ENCODE measurements around the gene ARRDC3.
A peak's percentile ranks its signal among the peaks of the same experiment; 100 is the strongest.
"Not testable (repeated sequence)": the region's sequence is repeated elsewhere in the genome, so short reads cannot be mapped to it uniquely, and the experiment has no call there.

ARRDC3 gene

GRCh38 chr5:91329283-91329682, 53.8 kb downstream of the ARRDC3 start:
- Histone ChIP-seq H2AFZ (ENCODE audit: low read depth, low read length) (no peak overlapping the region), H2BK5ac (ENCODE audit: low read depth, low read length, poor library complexity, severe bottlenecking) (no peak overlapping the region)
- WGBS, result 88% methylated on average over 1 of the region's 1 CpG

GRCh38 chr5:91328743-91329142, 54.4 kb downstream of the ARRDC3 start:
- Histone ChIP-seq H2BK5ac (ENCODE audit: low read depth, low read length, poor library complexity, severe bottlenecking) (no peak overlapping the region), H2BK15ac (ENCODE audit: low read depth, poor library complexity, severe bottlenecking) (no peak overlapping the region), H2BK120ac (ENCODE audit: low read depth, low read length) (no peak overlapping the region), H4K91ac (ENCODE audit: low read length) (no peak overlapping the region), H3K18ac (ENCODE audit: low read depth in 1 of 2, low read length in 2 of 2) (no peak overlapping the region), H3K4ac (ENCODE audit: low read depth in 1 of 2, low read length in 2 of 2) (no peak overlapping the region), H3K9me3 (ENCODE audit: control insufficient read depth, low read length) (no peaks in the 10 kb centered on the region), H2AFZ (ENCODE audit: low read depth, low read length) (no peak overlapping the region), H3K27ac (ENCODE audit: low read length, poor library complexity, severe bottlenecking) (peak overlapping the region; percentile 13), H3K27me3 (ENCODE audit: control insufficient read depth in 1 of 2, insufficient read depth in 1 of 2, low read length in 2 of 2) (no peaks in the 10 kb centered on the region), H3K36me3 (ENCODE audit: control insufficient read depth in 1 of 2, insufficient read depth in 2 of 2, low read depth in 1 of 2, low read length in 2 of 2) (no peaks in the 10 kb centered on the region), H3K4me1 (ENCODE audit: control insufficient read depth, insufficient read depth, low read depth, low read length) (peaks cover 3% of the 10 kb centered on the region), H3K4me3 (ENCODE audit: insufficient read depth in 1 of 2, low read depth in 1 of 2, low read length in 2 of 2) (no peak overlapping the region), H3K4me2 (ENCODE audit: low read length, poor library complexity, severe bottlenecking) (no peak overlapping the region), H3K79me1 (replicated peaks; ENCODE audit: low read length, poor library complexity, severe bottlenecking) (no peaks in the 10 kb centered on the region), H3K23ac (ENCODE audit: low read length in 2 of 2) (no peak overlapping the region), H2AK5ac (ENCODE audit: low read length, severe bottlenecking) (no peak overlapping the region), H3K9ac (ENCODE audit: low read length) (no peak overlapping the region), H2BK12ac (ENCODE audit: low read length in 2 of 2) (no peak overlapping the region), H3K14ac (ENCODE audit: low read length in 2 of 2) (no peak overlapping the region), H4K8ac (ENCODE audit: low read length) (no peak overlapping the region)
- 7% methylated on average over 3 of the region's 4 CpGs for WGBS
- peak; percentile 63 for DNase-seq

More at GRCh38 chr5:91329283-91329682, 53.8 kb downstream of the ARRDC3 start:
- Histone ChIP-seq H3K23ac (ENCODE audit: low read length in 2 of 2) (no peak overlapping the region), H2AK5ac (ENCODE audit: low read length, severe bottlenecking) (no peak overlapping the region), H3K4me3 (ENCODE audit: insufficient read depth in 1 of 2, low read depth in 1 of 2, low read length in 2 of 2) (no peak overlapping the region), H3K18ac (ENCODE audit: low read depth in 1 of 2, low read length in 2 of 2) (peak overlapping the region in 1 of 2 experiments; percentile 52), H4K91ac (ENCODE audit: low read length) (no peak overlapping the region), H3K4me2 (ENCODE audit: low read length, poor library complexity, severe bottlenecking) (no peak overlapping the region), H4K8ac (ENCODE audit: low read length) (no peak overlapping the region), H3K9me3 (ENCODE audit: control insufficient read depth, low read length) (no peaks in the 10 kb centered on the region), H3K27me3 (ENCODE audit: control insufficient read depth in 1 of 2, insufficient read depth in 1 of 2, low read length in 2 of 2) (no peaks in the 10 kb centered on the region), H3K14ac (ENCODE audit: low read length in 2 of 2) (no peak overlapping the region), H2BK120ac (ENCODE audit: low read depth, low read length) (no peak overlapping the region), H3K9ac (ENCODE audit: low read length) (no peak overlapping the region), H2BK12ac (ENCODE audit: low read length in 2 of 2) (no peak overlapping the region), H3K4ac (ENCODE audit: low read depth in 1 of 2, low read length in 2 of 2) (no peak overlapping the region), H3K27ac (ENCODE audit: low read length, poor library complexity, severe bottlenecking) (no peak overlapping the region), H3K36me3 (ENCODE audit: control insufficient read depth in 1 of 2, insufficient read depth in 2 of 2, low read depth in 1 of 2, low read length in 2 of 2) (no peaks in the 10 kb centered on the region), H3K79me1 (replicated peaks; ENCODE audit: low read length, poor library complexity, severe bottlenecking) (no peaks in the 10 kb centered on the region), H2BK15ac (ENCODE audit: low read depth, poor library complexity, severe bottlenecking) (no peak overlapping the region), H3K4me1 (ENCODE audit: control insufficient read depth, insufficient read depth, low read depth, low read length) (peaks cover 3% of the 10 kb centered on the region)
- DNase-seq, result no peak

GRCh38 chr5:91322981-91323380, 60.1 kb downstream of the ARRDC3 start:
- not testable (repeated sequence) for H3K27ac ChIP-seq (ENCODE audit: low read length, poor library complexity, severe bottlenecking); H3K9me3 ChIP-seq (ENCODE audit: control insufficient read depth, low read length); H2BK120ac ChIP-seq (ENCODE audit: low read depth, low read length); H3K36me3 ChIP-seq (ENCODE audit: control insufficient read depth in 1 of 2, insufficient read depth in 2 of 2, low read depth in 1 of 2, low read length in 2 of 2); H2AFZ ChIP-seq (ENCODE audit: low read depth, low read length); H3K27me3 ChIP-seq (ENCODE audit: control insufficient read depth in 1 of 2, insufficient read depth in 1 of 2, low read length in 2 of 2); H2BK15ac ChIP-seq (ENCODE audit: low read depth, poor library complexity, severe bottlenecking); H2BK12ac ChIP-seq (ENCODE audit: low read length in 2 of 2); H3K4me2 ChIP-seq (ENCODE audit: low read length, poor library complexity, severe bottlenecking); DNase-seq; H3K14ac ChIP-seq (ENCODE audit: low read length in 2 of 2); H4K91ac ChIP-seq (ENCODE audit: low read length); H4K8ac ChIP-seq (ENCODE audit: low read length); H3K9ac ChIP-seq (ENCODE audit: low read length); H3K4me3 ChIP-seq (ENCODE audit: insufficient read depth in 1 of 2, low read depth in 1 of 2, low read length in 2 of 2); H3K79me1 ChIP-seq (replicated peaks; ENCODE audit: low read length, poor library complexity, severe bottlenecking); H3K4me1 ChIP-seq (ENCODE audit: control insufficient read depth, insufficient read depth, low read depth, low read length); H3K23ac ChIP-seq (ENCODE audit: low read length in 2 of 2); H2AK5ac ChIP-seq (ENCODE audit: low read length, severe bottlenecking); H3K4ac ChIP-seq (ENCODE audit: low read depth in 1 of 2, low read length in 2 of 2); H2BK5ac ChIP-seq (ENCODE audit: low read depth, low read length, poor library complexity, severe bottlenecking); H3K18ac ChIP-seq (ENCODE audit: low read depth in 1 of 2, low read length in 2 of 2)
- 100% methylated on average over 2 of the region's 4 CpGs for WGBS

- 92% methylated on average over 2 of the region's 2 CpGs for WGBS
- no peak overlapping the region for H3K14ac ChIP-seq (ENCODE audit: low read length in 2 of 2)
- no peak overlapping the region for H2BK15ac ChIP-seq (ENCODE audit: low read depth, poor library complexity, severe bottlenecking)
- no peak overlapping the region for H2AFZ ChIP-seq (ENCODE audit: low read depth, low read length)
- H3K4me1 ChIP-seq (ENCODE audit: control insufficient read depth, insufficient read depth, low read depth, low read length), result peaks cover 2% of the 10 kb centered on the region
- no peak overlapping the region for H4K8ac ChIP-seq (ENCODE audit: low read length)
- H2BK120ac ChIP-seq (ENCODE audit: low read depth, low read length), result no peak overlapping the region
- H3K4me2 ChIP-seq (ENCODE audit: low read length, poor library complexity, severe bottlenecking), result no peak overlapping the region
- H3K23ac ChIP-seq (ENCODE audit: low read length in 2 of 2), result no peak overlapping the region
- no peak overlapping the region for H4K91ac ChIP-seq (ENCODE audit: low read length)
- H3K36me3 ChIP-seq (ENCODE audit: control insufficient read depth in 1 of 2, insufficient read depth in 2 of 2, low read depth in 1 of 2, low read length in 2 of 2), result no peaks in the 10 kb centered on the region
- H3K4me3 ChIP-seq (ENCODE audit: insufficient read depth in 1 of 2, low read depth in 1 of 2, low read length in 2 of 2), result no peak overlapping the region
- no peak overlapping the region for H3K27ac ChIP-seq (ENCODE audit: low read length, poor library complexity, severe bottlenecking)
- H3K9me3 ChIP-seq (ENCODE audit: control insufficient read depth, low read length), result no peaks in the 10 kb centered on the region
- no peak overlapping the region for H3K9ac ChIP-seq (ENCODE audit: low read length)
- H3K79me1 ChIP-seq (replicated peaks; ENCODE audit: low read length, poor library complexity, severe bottlenecking), result no peaks in the 10 kb centered on the region
- H3K4ac ChIP-seq (ENCODE audit: low read depth in 1 of 2, low read length in 2 of 2), result no peak overlapping the region
- no peak overlapping the region for H2BK12ac ChIP-seq (ENCODE audit: low read length in 2 of 2)
- H2BK5ac ChIP-seq (ENCODE audit: low read depth, low read length, poor library complexity, severe bottlenecking), result no peak overlapping the region
- no peak overlapping the region for H3K18ac ChIP-seq (ENCODE audit: low read depth in 1 of 2, low read length in 2 of 2)
- no peak for DNase-seq
- no peak overlapping the region for H2AK5ac ChIP-seq (ENCODE audit: low read length, severe bottlenecking)
- H3K27me3 ChIP-seq (ENCODE audit: control insufficient read depth in 1 of 2, insufficient read depth in 1 of 2, low read length in 2 of 2), result no peaks in the 10 kb centered on the region
Observed at GRCh38 chr5:91319667-91320066, 63.5 kb downstream of the ARRDC3 start.

Data from mesenchymal stem cell (in vitro differentiated cells and primary cell).